HG03139 (cell line): Measurements from ENCODE around the gene CPLX1.

Experiments used
- ATAC-seq: cut with Tn5 transposase; IDR thresholded peaks from one replicate; pipeline ENCODE4 v1.9.1; 2021; ENCODE audit not compliant: unreplicated experiment

CPLX1 gene

DNA sequence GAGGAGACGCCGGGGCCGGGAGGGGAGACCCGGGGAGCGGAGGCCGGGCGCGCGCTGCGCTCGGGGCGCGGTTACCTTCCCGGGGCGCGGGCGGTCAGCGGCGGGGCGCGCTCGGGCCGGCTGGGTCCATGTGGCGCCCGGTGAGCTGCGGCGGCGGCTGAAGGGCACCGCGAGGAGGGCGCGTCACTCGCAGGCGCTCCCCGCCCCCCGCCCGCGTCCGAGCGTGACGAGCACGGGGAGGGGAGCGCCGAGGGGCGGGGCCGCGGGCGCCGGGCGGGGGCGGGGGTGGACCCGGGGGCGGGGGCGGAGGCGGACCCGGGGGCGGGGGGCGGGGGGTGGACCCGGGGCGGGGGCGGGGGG, at the start of gene CPLX1:
Gene CPLX1 (minus strand): TSS at position 159 of the 360 bp plus-strand sequence. CDS start 1,607 bp downstream, outside the sequence.
- ATAC-seq, result no peak

- ATAC-seq, result no peak
These were observed 49.3 kb upstream of the CPLX1 start for GRCh38 chr4:874971-875817.

DNA sequence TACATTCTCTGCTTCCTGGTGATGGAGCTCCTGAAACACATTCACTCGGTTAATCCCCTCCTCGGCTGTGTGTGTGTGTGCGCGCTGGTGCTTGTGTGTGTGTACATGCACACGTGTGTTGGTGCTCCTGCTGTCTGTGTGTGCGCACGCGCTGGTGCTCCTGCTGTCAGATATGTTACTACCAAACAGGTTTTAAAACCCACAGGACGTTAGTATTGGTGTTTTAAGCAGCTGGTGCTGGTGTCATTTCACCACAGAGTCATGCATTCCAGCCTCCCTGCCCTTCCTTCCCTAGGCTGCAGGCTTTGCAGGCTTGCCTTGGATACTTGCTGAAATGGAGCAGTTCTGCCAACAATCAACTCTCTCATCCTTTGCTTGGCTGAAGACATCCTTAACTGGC, 48.1 kb upstream of the CPLX1 start:
- ATAC-seq, result no peak

GRCh38 chr4:872241-872981, 46.5 kb upstream of the CPLX1 start:
- no peak for ATAC-seq

DNA sequence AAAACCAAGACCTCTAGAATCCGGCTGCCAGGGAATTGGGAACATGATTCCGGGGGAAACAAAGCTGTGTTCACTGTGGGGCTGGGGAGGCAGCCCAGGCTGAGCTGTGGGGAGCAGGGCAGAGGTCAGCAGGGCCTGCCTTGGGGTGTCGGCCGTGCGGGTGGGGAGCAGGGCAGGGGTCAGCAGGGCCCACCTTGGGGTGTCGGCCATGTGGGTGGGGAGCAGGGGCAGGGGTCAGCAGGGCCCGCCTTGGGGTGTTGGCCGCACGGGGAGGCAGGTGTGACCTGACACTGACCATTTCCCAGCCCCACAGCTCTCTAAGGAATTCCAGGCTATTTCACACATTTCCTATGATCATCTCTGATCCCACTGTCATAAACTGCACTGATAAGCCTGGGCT, 45.6 kb upstream of the CPLX1 start:
- no peak for ATAC-seq

GRCh38 chr4:870951-871350, 45.0 kb upstream of the CPLX1 start:
- no peak for ATAC-seq

DNA sequence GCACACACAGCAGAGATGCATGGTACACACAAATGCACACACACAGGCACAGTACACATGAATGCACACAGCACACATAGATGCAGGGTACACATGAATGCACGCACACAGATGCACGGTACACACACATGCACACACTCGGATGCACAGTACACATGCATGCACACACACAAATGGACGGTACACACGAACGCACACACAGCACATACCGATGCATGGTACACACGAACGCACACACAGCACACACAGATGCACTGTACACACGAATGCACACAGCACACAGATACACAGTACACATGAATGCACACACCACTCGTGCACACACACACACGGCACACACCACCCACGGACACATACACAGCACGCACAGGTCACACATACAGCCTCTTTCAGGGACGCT, 43.8 kb upstream of the CPLX1 start:
- no peak for ATAC-seq

DNA sequence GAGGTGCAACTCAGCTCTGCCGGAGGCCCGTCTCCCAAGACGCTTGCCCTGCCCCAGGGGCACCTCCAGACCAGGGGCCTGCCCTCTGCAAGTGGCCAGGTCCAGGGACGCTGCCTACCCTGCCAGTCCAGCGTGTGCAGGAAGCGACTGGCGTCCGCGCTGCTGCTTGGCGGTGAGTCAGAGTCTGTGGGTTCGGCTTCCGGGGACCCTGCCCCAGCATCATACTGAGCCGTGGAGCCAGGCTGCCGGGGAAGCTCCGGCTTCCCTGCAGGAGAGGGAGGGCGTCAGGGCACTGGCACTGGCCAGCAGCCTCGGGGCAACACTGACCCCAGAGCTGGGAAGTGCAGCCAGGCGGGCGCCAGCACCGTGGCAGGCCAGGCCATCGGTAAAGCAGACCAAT, 42.5 kb upstream of the CPLX1 start:
- no peak for ATAC-seq

GRCh38 chr4:867526-868250, 41.8 kb upstream of the CPLX1 start:
- no peak for ATAC-seq

DNA sequence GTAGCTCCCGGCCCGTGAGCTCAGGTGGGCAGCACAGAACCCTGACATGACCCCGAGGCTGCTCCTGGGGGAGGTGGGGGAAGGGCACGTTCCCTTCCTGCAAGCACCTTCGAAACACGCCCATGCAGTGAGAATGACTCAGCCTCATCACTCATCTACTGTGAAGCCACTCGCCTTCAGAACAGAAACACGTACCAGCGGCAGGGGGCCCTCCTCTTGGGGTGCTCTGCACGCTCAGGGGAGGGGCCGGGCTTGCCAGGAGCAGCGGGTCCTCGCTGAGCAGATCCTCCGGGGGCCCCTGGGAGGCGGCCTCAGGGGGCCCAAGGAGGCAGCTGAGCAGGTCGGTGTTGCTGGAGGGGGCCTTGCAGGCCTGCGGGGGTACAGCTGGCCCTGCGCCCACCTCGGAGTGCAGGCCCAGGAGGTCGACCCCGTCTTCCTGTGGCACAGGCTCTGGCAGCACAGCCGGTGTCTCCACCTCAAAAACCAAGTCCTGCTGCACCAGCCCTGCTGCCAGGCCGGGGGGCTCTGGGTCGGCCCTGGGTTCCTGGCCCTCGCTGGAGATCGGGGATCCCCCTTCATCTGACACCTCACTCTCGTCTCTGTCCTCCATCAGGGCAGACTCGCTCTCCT, 40.9 kb upstream of the CPLX1 start:
- no peak for ATAC-seq

GRCh38 chr4:866068-866760, 40.3 kb upstream of the CPLX1 start:
- ATAC-seq, result no peak

DNA sequence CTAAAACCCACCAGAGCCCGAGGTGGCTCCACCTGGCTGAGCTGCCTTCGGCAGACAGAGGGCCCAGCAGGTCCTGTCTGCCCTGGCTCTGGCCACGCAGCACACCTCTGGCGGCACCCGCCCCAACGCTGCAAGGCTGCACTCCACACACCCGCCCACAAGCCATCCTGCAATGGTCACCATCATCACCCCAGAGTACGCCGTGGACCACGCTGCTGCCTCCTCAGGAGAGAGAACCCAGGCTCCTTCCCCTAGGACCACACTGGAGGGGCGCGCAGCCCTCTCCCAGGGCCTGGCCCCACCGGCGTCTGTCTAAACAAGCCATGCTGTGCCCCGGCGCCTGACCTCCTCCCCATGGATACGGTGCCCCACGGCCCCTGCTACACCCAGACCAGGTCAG, 39.6 kb upstream of the CPLX1 start:
- ATAC-seq, result no peak

- no peak for ATAC-seq
These were observed 39.2 kb upstream of the CPLX1 start for GRCh38 chr4:865121-865465.

DNA sequence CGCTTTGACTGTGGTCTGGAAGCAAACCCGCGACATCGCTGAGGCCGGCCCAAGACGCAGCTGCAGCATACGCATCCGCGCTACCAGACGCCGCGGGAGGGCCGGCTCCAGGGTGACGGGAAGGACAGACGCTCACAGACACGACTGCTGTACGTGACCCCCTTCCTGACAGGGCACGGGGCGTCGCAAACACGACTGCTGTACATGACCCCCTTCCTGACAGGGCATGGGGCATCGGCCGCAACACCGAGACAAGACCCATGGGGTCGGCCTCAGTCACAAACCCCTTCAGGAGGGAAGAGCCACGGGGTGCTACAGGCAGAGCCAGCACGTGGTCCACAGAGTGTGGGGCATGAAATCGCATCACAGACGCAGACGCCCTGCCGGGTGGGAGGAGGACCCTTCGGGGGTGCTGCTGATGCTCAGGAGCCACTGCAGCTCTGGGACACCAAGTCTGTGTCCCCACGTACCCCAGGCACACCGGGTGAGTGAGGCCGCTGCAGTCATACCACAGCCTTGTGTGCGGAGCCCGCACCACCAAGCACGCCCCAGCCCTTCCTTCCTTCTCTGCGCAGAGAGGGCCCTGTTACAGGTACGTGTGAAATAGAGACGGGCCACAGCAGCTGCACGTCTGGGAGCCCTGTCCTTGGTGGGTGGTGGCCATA, 38.7 kb upstream of the CPLX1 start:
- no peak for ATAC-seq

GRCh38 chr4:860561-860960, 34.6 kb upstream of the CPLX1 start:
- no peak for ATAC-seq

DNA sequence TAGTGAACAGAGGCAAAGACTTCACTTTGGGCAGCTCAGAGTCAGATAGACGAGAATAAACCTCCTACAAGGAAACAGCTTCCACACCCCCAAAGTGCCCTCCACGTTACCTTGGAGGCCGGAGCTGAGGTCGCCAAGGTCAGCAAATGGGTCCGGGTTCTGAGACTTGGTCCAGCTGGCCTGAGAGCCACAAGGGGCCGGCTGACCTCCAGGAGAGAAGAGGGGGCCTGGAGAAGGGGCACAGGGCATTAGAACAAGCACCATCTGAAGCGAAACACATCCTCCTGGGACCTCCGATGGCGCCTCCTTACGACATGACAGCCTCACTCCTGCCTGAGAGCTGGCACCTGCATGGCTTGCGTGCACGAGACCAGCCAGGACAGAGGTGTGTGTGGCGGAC, 33.6 kb upstream of the CPLX1 start:
- no peak for ATAC-seq

DNA sequence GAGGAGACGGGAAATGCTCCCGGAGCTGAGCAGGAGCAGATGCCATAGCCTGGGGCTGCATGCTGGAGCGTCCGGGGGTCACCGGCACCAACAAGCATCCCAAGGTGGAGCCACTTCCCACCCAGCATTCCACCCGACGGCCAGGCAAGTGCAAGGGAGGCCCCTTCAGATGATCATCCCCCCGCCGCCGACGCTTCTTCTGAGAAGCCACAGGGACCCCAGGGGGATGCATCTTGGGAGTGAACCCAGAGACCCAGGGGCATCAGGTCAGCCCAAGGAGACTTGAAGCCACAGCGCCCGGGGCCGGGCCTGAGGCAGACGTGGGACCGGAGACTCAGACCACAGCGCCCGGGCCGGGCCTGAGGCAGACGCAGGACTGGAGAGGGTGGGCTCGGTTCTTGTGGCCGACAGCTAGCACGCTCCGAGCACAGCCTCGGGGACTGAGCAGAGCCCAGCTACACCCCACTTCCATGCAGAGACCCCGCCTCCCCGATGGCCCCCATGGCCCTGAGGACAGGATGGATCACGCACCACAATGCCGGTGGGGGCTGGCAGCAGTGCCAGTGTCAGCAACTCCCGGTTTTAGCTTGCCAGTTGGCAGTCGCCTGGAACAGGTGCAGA, 33.0 kb upstream of the CPLX1 start:
- ATAC-seq, result no peak

DNA sequence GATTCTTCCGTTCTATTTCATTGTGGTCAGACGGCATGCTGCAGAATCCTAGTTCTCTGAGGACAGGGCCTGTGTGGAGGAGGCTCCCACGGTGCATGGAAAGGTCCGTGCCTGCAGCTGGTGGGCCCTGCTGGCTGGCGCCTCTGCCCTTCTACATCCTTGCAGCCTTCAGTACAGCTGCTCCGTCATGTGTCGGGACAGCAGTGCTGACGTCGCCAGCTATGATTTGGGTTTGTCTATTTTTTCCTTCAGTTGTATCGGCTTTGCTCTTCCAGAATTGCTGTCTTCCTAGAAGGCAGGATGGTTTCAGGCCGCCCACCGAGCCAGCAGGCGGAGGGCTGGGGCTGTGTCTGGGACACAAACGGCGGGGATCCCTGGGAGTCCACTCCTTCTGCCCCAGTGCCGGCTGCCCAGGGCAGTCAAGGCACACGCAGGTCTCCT, 32.1 kb upstream of the CPLX1 start:
- no peak for ATAC-seq

- no peak for ATAC-seq
These were observed 31.5 kb upstream of the CPLX1 start for GRCh38 chr4:857461-857860.
